PFSK-1 (cell line): Measurements from ENCODE around the gene PMPCA.

Experiments
- FOXP2 ChIP-seq: optimal IDR thresholded peaks from 2 replicates; pipeline ENCODE3; 2011; ENCODE audit warnings: borderline replicate concordance, control low read depth, inconsistent platforms; ENCODE audit not compliant: insufficient read depth; ENCODE audit errors: extremely low read length, extremely low read depth
- POLR2AphosphoS5 ChIP-seq: IDR thresholded peaks from 2 replicates; pipeline ENCODE4 v1.6.1; 2012; ENCODE audit warnings: low read depth, mild to moderate bottlenecking, control low read depth, low read length, moderate library complexity
- REST ChIP-seq, 2 experiments: IDR thresholded peaks; 2 replicates each; pipeline versions ENCODE4 v1.6.1 to v1.8.0; 2011 to 2012; ENCODE audit warnings: low read depth in 2 of 2, low read length in 2 of 2, control low read depth in 1 of 2, inconsistent platforms in 1 of 2, mild to moderate bottlenecking in 1 of 2, moderate library complexity in 1 of 2; ENCODE audit not compliant: insufficient read depth in 1 of 2
- SIN3A ChIP-seq: IDR thresholded peaks from 2 replicates; pipeline ENCODE4 v1.6.1; 2012; ENCODE audit warnings: mild to moderate bottlenecking, low read length, moderate library complexity, borderline replicate concordance; ENCODE audit not compliant: insufficient read depth
- TAF1 ChIP-seq: IDR thresholded peaks from 2 replicates; pipeline ENCODE4 v1.6.1; 2012; ENCODE audit warnings: low read length, control low read depth, borderline replicate concordance; ENCODE audit not compliant: insufficient read depth

GRCh38 chr9:136379891-136380290 is 30.6 kb upstream of the PMPCA start:
- TF ChIP-seq POLR2AphosphoS5 = no peak
- no peak for TF ChIP-seq REST (IDR thresholded peaks at IDR 0.05; ENCODE audit: insufficient read depth in 1 of 2, low read depth in 2 of 2, low read length in 2 of 2)
- TF ChIP-seq TAF1 = no peak
- no peak for TF ChIP-seq SIN3A
- TF ChIP-seq FOXP2 = no peak
